Right atrium auricular region (tissue), 2 donors: Measurements from ENCODE around the gene LRGUK. TPM values are rescaled to one million over a fixed set of nuclear protein-coding genes. Genes with fewer than 3 reads are reported as not detected.

Experiments used
- DNase-seq: peaks from one replicate; pipeline ENCODE4 v3.0.0-alpha.2; 2019; ENCODE audit warnings: low spot score
- H3K27ac ChIP-seq, 2 donors: fragments of 200-600 bp; sonication (generic); 1 replicate in 1 of 2; 2 replicates in 1 of 2; pipeline ENCODE4 v1.5.1; 2016 to 2019
- H3K27me3 ChIP-seq, 2 donors: fragments of 200-600 bp; sonication (generic); one replicate each; pipeline versions ENCODE4 v1.5.1 to v1.6.0; 2017 to 2019
- H3K36me3 ChIP-seq: fragments of 200-600 bp; sonication (generic); one replicate; pipeline ENCODE4 v1.5.1; 2016
- H3K4me1 ChIP-seq, 2 donors: fragments of 200-600 bp; sonication (generic); one replicate each; pipeline versions ENCODE4 v1.5.1 to v1.6.0; 2017 to 2019
- H3K4me3 ChIP-seq, 2 donors: fragments of 200-600 bp; sonication (generic); 1 replicate in 1 of 2; 2 replicates in 1 of 2; pipeline ENCODE4 v1.5.1; 2017 to 2019; ENCODE audit warnings: mild to moderate bottlenecking in 1 of 2, moderate library complexity in 1 of 2
- H3K9me3 ChIP-seq, 2 donors: fragments of 200-600 bp; sonication (generic); one replicate each; pipeline ENCODE4 v1.5.1; 2019
- CTCF ChIP-seq, 2 donors: fragments of 200-600 bp; sonication (generic); IDR thresholded peaks; one replicate each; pipeline ENCODE4 v1.5.1; 2019; ENCODE audit warnings: antibody characterized with exemption in 2 of 2
- total RNA-seq, 2 donors: library from RNA; depleted of rRNA; stranded (reverse); fragments of >200 nt; gene quantifications; one replicate each; pipeline ENCODE4 v1.1.0, GENCODE V29; 2016

Gene LRGUK
- total RNA-seq, 2 donors from 2014 or later = 0.11 TPM; not detected in 1

DNA sequence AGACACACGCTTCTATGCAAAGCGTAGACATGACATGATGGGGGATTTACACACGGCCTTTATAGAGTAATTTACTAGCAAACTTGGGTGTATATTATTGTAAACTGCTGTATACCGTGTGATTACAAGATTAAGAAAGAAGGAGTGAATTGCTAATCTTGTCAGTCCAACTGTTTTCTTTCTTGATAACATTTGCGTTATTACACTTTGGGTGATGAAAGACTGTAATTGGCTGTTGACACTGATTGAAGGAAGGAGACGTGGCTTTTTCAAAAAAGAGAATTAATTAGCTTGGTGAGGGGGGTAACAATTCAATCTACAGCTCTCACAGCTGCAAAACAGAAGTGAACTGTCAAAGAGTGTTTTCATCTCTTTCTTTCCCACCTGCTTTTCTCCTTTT is 156.9 kb downstream of the LRGUK start:
- no peak for TF ChIP-seq CTCF (IDR thresholded peaks at IDR 0.05)
- H3K9me3 ChIP-seq = no peaks in the 10 kb centered on the region
- no peak overlapping the region for H3K4me3 ChIP-seq

GRCh38 chr7:134284952-134285351 is 157.8 kb downstream of the LRGUK start:
- Histone ChIP-seq H3K27ac (no peak overlapping the region), H3K4me1 (no peaks in the 10 kb centered on the region), H3K27me3 (no peaks in the 10 kb centered on the region), H3K9me3 (no peaks in the 10 kb centered on the region), H3K36me3 (no peaks in the 10 kb centered on the region), H3K4me3 (no peak overlapping the region)
- no peak for TF ChIP-seq CTCF (IDR thresholded peaks at IDR 0.05)
- no peak for DNase-seq

More for the DNA sequence above, 156.9 kb downstream of the LRGUK start:
- no peaks in the 10 kb centered on the region for H3K4me1 ChIP-seq
- no peaks in the 10 kb centered on the region for H3K27me3 ChIP-seq
- H3K36me3 ChIP-seq = no peaks in the 10 kb centered on the region
- DNase-seq = no peak
- H3K27ac ChIP-seq = no peak overlapping the region

DNA sequence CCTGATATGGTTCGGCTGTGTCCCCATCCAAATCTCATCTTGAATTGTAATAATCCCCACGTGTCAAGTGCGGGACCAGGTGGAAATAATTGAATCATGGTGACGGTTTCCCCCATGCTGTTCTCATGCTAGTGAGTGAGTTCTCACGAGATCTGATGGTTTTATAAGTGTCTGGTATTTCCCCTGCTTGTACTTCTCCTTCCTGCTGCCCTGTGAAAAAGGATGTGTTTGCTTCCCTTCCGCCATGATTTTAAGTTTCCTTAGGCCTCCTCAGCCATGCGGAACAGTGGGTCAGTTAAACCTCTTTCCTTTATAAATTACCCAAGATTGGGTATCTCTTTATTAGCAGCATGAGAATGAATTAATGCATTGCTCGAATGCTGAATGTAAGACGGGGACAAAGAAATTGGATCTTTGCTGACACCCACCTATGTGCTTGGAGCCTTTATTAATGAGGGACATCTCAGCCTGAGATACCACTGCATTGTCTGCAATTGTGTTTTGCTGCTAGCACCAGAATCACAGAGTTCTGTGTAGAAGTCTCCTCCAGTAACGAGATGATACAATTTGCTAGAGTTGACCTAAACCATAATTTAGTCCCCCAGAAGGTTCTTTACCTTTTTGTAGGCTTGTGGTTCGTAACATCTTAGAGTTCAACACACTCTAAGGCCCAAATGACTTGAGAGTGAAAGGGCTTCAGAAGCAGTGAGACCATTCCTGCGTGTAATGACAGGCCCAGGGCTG is 160.9 kb downstream of the LRGUK start:
- no peak for TF ChIP-seq CTCF (IDR thresholded peaks at IDR 0.05)
- H3K9me3 ChIP-seq = no peaks in the 10 kb centered on the region

GRCh38 chr7:134289423-134289822 is 162.3 kb downstream of the LRGUK start:
- TF ChIP-seq CTCF (IDR thresholded peaks at IDR 0.05) = no peak
- no peak overlapping the region for H3K4me3 ChIP-seq
- no peaks in the 10 kb centered on the region for H3K4me1 ChIP-seq
- peaks cover 13% of the 10 kb centered on the region for H3K36me3 ChIP-seq
- no peaks in the 10 kb centered on the region for H3K27me3 ChIP-seq
- no peak for DNase-seq
- H3K27ac ChIP-seq = no peak overlapping the region
- no peaks in the 10 kb centered on the region for H3K9me3 ChIP-seq

More for the DNA sequence above, 160.9 kb downstream of the LRGUK start:
- DNase-seq = no peak
- Histone ChIP-seq H3K4me3 (no peak overlapping the region), H3K36me3 (peaks cover 7% of the 10 kb centered on the region), H3K27me3 (no peaks in the 10 kb centered on the region), H3K4me1 (no peaks in the 10 kb centered on the region), H3K27ac (no peak overlapping the region)

DNA sequence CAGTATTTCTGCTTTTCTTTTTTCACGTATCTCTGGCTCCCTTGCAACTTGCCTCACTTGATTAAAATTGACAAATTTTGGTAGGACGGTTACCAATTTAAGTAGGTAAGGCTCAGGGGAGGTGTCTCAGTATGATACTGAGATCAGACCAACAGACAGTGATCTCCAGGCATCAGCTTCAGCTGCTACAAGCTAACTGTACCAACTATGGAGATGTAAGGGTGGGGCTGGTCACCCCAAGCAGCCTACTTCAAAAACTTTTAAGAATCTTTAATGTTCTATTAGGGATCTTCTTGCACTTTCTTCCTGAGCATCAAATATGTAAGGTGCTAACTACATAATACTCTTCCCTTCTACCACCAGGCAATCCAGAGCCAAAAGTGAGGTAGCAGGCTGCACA is 162.7 kb downstream of the LRGUK start:
- H3K27me3 ChIP-seq = no peaks in the 10 kb centered on the region
- no peak overlapping the region for H3K4me3 ChIP-seq
- H3K4me1 ChIP-seq = no peaks in the 10 kb centered on the region
- H3K36me3 ChIP-seq = peaks cover 17% of the 10 kb centered on the region
- no peak for TF ChIP-seq CTCF (IDR thresholded peaks at IDR 0.05)
- DNase-seq = no peak
- H3K9me3 ChIP-seq = no peaks in the 10 kb centered on the region
- no peak overlapping the region for H3K27ac ChIP-seq

DNA sequence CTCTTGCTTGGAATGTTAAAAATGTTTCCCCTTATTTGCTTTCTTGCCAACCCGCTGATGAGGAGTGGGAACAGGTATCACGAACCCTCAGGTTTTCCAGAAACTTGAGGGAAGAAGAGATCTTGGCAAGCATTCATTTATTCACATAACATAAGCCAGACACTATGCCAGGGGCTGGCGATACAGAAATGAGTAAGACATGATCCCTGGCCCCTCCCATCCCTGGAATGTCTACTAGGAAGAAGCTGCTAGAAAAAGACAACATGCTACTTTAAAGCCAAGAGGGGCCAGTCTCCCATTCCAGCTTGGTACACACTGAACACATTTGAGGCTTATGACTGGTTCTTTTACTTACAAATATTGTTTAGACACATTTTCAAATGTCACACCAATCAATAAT is 163.1 kb downstream of the LRGUK start:
- TF ChIP-seq CTCF (IDR thresholded peaks at IDR 0.05) = no peak
- Histone ChIP-seq H3K9me3 (no peaks in the 10 kb centered on the region), H3K27me3 (no peaks in the 10 kb centered on the region), H3K36me3 (peaks cover 21% of the 10 kb centered on the region), H3K4me1 (no peaks in the 10 kb centered on the region), H3K27ac (no peak overlapping the region), H3K4me3 (no peak overlapping the region)
- DNase-seq = no peak
